Measurements from ENCODE around the gene SPEF2.
A peak's percentile ranks its signal among the peaks of the same experiment; 100 is the strongest.
"Not testable (repeated sequence)": the region's sequence is repeated elsewhere in the genome, so short reads cannot be mapped to it uniquely, and the experiment has no call there.

The SPEF2 gene

GRCh38 chr5:35856186-35856764 lies 238.6 kb downstream of the SPEF2 start:
- H3K4me3 Mint-ChIP-seq; H3K9me3 Mint-ChIP-seq; H3K27me3 Mint-ChIP-seq; H3K36me3 Mint-ChIP-seq (ENCODE audit: low read depth): not testable (repeated sequence)
- intact Hi-C loops (cut with micrococcal nuclease), result loop anchor here (5.0 kb wide), 1 partner anchor 34 kb away; no protein-coding TSS in a partner anchor
- peak overlapping the region; percentile 30 for H3K27ac Mint-ChIP-seq
- H3K4me1 Mint-ChIP-seq (ENCODE audit: low read depth), result peaks cover 33% of the 10 kb centered on the region

DNA sequence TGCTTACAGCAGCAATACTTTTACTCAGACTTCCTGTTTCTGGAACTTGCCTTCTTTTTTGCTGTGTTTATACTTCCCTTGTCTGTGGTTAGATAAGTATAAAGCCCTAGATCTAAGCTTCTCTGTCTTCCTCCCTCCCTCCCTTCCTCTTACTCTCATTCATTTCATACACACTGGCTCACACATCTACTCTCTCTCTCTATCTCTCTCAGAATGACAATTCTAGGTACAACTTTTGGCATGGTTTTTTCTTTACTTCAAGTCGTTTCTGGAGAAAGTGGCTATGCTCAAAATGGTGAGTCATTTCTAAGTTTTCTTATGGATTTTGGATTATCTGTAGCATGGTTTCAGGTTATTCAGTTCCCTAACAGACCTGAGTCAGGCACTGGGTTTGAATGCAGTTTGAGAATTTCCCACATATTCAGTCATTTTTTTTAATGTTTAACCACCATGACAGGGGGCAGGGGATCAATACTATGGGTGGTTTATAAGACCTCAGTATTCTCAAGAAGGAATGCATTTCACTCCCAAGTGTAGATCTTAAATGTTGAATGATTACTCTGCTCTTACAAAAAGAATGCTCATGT lies 239.2 kb downstream of the SPEF2 start, which contains the start of gene IL7R:
TSS of gene IL7R (plus strand) at position 127 of the 587 bp plus-strand sequence. CDS start at position 214, 87 bp downstream.
- Mint-ChIP-seq H3K36me3 (ENCODE audit: low read depth) (no peaks in the 10 kb centered on the region), H3K9me3 (no peaks in the 10 kb centered on the region), H3K27me3 (no peaks in the 10 kb centered on the region), H3K4me1 (ENCODE audit: low read depth) (peaks cover 32% of the 10 kb centered on the region), H3K27ac (peak within 1 kb of the TSS; percentile 30), H3K4me3 (no peak within 1 kb of the TSS)
- intact Hi-C loops (cut with micrococcal nuclease), result loop anchor here (5.0 kb wide), 1 partner anchor 35 kb away; no protein-coding TSS in a partner anchor

DNA sequence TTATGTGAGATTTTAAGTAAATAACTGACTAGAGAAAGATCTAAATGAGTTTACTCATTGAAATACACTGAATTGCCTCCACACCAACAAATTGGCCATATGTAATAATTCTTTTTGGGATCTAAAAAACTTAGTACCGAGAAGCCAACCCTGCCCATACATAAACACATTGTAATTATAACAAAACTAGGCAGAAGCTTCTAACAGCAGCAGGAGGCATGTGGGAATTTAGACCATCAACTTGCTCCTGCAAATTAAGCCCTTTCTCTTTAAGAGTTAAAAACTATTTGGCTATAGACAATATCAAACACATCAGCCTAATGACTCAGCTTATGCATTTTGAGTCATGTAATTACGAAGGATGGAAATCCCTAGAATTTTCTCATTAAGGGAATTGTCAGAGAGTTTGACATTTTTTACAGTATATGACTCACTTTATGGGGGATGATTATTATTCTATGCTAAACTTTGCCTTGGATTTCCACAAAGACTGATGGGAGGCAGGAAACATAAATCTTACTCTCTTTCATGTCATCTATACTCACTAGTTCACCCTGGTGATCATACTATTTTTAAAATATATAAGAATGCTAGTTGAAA lies 240.0 kb downstream of the SPEF2 start:
- intact Hi-C loops (cut with micrococcal nuclease), result loop anchor here (5.0 kb wide), 1 partner anchor 35 kb away; no protein-coding TSS in a partner anchor
- Mint-ChIP-seq H3K4me1 (ENCODE audit: low read depth) (peaks cover 24% of the 10 kb centered on the region), H3K4me3 (no peak overlapping the region), H3K27me3 (no peaks in the 10 kb centered on the region), H3K9me3 (no peaks in the 10 kb centered on the region), H3K27ac (no peak overlapping the region), H3K36me3 (ENCODE audit: low read depth) (no peaks in the 10 kb centered on the region)

DNA sequence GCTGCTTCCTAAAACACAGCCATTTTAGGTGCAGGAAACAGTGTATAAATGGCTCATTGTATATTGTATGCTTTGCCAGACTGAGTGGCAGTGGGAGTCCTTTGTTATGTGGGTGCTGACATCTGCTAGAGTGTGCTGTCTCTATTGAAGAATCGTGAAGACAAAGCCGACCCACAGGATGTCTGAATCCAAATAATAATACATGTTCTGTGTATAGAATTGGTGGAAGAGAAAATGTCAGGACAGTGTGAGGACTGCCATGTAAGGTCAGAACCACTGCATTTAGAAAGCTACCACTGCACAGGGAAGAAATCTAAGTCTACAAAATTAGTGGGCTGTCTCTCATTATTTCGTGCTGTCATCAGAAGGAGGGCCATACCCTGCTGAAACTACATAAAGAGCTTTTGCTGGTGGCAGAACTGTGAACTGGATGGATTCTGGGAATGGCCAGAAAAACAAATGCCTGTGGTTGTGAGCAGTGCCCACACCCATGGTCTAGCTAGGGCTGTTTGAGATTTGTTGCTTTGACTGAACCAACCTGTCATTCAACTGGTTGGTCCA lies 241.5 kb downstream of the SPEF2 start:
- no peaks in the 10 kb centered on the region for H3K36me3 Mint-ChIP-seq (ENCODE audit: low read depth)
- H3K4me1 Mint-ChIP-seq (ENCODE audit: low read depth), result peaks cover 26% of the 10 kb centered on the region
- H3K27me3 Mint-ChIP-seq, result no peaks in the 10 kb centered on the region
- H3K4me3 Mint-ChIP-seq, result no peak overlapping the region
- no peaks in the 10 kb centered on the region for H3K9me3 Mint-ChIP-seq
- H3K27ac Mint-ChIP-seq, result no peak overlapping the region
- intact Hi-C loops (cut with micrococcal nuclease), result loop anchor here (5.0 kb wide), 1 partner anchor 37 kb away; no protein-coding TSS in a partner anchor

DNA sequence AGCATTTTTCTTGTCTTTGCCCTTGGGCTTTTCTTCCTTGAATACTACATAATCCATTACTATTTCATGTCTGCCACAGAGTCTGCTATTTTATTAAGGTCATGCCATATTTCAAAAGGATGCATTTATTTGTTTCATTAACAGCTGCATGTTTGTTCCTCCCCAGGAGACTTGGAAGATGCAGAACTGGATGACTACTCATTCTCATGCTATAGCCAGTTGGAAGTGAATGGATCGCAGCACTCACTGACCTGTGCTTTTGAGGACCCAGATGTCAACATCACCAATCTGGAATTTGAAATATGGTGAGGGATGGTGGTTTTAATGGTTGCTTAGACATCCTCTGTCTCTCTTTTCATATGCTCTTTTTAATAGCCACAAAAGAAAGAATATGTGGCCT lies 243.0 kb downstream of the SPEF2 start:
- H3K4me3 Mint-ChIP-seq, result no peak overlapping the region
- intact Hi-C loops (cut with micrococcal nuclease), result no loop called here
- H3K4me1 Mint-ChIP-seq (ENCODE audit: low read depth), result peaks cover 22% of the 10 kb centered on the region
- no peaks in the 10 kb centered on the region for H3K27me3 Mint-ChIP-seq
- peak overlapping the region; percentile 19 for H3K27ac Mint-ChIP-seq
- peaks cover 9% of the 10 kb centered on the region for H3K9me3 Mint-ChIP-seq
- peaks cover 6% of the 10 kb centered on the region for H3K36me3 Mint-ChIP-seq (ENCODE audit: low read depth)

DNA sequence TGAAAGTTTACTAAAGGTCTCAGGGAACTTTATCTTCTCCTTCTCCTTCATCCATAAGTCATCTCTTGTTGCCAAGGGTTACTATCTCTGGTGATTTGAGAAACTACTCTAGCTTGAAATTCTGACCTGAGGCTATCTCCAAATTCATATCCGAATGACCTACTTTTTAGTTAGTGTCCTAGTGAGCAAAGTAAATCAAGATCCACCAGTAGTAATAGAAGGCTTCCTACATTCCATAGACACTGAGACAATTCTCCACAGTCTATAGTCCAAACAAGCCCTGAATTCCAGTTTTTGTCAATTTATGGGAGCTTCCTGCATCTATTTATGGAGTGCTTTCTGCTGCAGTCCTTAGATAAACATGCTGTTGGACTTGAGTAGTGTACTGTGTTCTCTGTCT lies 244.1 kb downstream of the SPEF2 start:
- Mint-ChIP-seq H3K4me1 (ENCODE audit: low read depth) (peaks cover 20% of the 10 kb centered on the region), H3K4me3 (no peak overlapping the region), H3K36me3 (ENCODE audit: low read depth) (peaks cover 6% of the 10 kb centered on the region), H3K9me3 (peaks cover 9% of the 10 kb centered on the region), H3K27ac (no peak overlapping the region), H3K27me3 (no peaks in the 10 kb centered on the region)
- intact Hi-C loops (cut with micrococcal nuclease), result no loop called here

DNA sequence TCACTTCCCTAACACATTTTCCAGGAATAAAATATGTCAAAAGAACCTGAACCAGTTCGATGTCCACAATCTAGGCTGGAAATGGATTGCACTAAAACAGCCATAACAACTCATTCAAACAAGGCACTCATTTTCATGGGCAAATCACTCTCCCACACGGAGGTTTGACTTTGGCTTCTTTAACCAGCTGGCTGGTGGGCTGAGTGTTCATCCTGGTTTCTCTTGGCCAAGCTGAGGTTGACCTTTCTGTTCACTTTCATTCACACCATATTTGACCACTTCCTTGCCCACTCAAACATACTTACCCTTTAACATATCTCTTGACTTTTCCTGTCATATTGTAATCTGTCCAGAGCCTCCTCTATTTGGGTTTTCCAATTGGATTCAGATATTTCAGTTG lies 244.5 kb downstream of the SPEF2 start:
- no peak overlapping the region for H3K4me3 Mint-ChIP-seq
- intact Hi-C loops (cut with micrococcal nuclease), result no loop called here
- peaks cover 9% of the 10 kb centered on the region for H3K9me3 Mint-ChIP-seq
- peaks cover 6% of the 10 kb centered on the region for H3K36me3 Mint-ChIP-seq (ENCODE audit: low read depth)
- no peaks in the 10 kb centered on the region for H3K27me3 Mint-ChIP-seq
- peaks cover 15% of the 10 kb centered on the region for H3K4me1 Mint-ChIP-seq (ENCODE audit: low read depth)
- H3K27ac Mint-ChIP-seq, result no peak overlapping the region

DNA sequence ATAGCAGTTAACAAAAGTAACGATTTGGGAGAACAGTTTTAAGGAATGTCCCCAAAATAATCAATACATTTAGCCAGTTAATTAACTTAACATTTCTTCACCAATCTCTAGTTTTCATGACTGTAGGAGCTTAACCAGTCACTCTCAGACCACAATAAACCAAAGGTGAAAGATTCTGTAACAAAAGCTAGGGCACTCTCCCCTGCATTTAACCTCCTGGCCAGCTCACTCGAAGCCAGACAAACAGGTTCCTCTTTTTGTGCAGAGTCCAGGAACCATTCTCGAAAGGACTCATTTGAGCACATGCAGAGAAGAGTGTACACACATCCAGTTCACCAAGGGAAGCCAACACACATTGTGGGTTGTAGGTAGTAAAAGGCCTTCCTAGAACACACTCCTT lies 245.5 kb downstream of the SPEF2 start:
- Mint-ChIP-seq H3K4me1 (ENCODE audit: low read depth) (peaks cover 15% of the 10 kb centered on the region), H3K27me3 (no peaks in the 10 kb centered on the region), H3K27ac (peak overlapping the region; percentile 11), H3K9me3 (peaks cover 9% of the 10 kb centered on the region), H3K4me3 (no peak overlapping the region), H3K36me3 (ENCODE audit: low read depth) (peaks cover 6% of the 10 kb centered on the region)
- intact Hi-C loops (cut with micrococcal nuclease), result no loop called here
